ENCODE data around the gene LRRC75A.
"Not testable (repeated sequence)": the region's sequence is repeated elsewhere in the genome, so short reads cannot be mapped to it uniquely, and the experiment has no call there.

The LRRC75A gene

DNA sequence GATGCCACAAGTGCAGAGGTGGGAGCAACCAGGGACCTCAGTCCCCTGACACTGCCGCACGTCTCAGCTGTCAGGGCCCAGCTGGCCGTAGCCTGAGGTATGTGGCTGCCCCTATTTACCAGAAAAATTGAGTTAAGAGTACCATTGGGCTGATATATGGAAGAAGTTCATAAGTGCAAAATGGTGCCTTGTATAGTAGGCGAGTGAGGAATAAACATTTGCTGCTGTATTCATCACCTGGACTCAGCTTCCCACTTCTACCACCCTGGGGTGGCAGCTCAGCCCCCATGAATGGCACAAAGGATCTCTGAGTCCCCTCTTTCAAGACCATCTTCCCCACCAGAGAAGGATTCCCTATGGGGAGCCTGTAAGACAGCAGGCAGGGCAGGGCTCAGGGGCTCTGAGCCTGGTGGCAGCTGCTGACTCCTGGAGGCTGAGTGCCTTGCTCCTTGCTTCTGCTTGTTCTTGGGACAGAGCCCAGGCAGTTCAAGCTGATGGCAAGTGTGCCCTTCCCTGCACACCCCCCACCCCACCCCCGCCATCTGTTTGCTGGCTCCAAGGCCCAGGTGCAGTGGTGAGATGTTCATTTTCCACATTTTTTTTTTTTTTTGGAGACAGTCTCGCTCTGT, 47.6 kb downstream of the LRRC75A start:
- TF ChIP-seq, protein P1, sequence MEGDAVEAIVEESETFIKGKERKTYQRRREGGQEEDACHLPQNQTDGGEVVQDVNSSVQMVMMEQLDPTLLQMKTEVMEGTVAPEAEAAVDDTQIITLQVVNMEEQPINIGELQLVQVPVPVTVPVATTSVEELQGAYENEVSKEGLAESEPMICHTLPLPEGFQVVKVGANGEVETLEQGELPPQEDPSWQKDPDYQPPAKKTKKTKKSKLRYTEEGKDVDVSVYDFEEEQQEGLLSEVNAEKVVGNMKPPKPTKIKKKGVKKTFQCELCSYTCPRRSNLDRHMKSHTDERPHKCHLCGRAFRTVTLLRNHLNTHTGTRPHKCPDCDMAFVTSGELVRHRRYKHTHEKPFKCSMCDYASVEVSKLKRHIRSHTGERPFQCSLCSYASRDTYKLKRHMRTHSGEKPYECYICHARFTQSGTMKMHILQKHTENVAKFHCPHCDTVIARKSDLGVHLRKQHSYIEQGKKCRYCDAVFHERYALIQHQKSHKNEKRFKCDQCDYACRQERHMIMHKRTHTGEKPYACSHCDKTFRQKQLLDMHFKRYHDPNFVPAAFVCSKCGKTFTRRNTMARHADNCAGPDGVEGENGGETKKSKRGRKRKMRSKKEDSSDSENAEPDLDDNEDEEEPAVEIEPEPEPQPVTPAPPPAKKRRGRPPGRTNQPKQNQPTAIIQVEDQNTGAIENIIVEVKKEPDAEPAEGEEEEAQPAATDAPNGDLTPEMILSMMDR (conservative IDR thresholded peaks at IDR 0.05; ENCODE audit: low read length) = no peak
- no peak for DNase-seq (ENCODE audit: low read depth)
- H3K4me3 ChIP-seq (ENCODE audit: low read length) = no peak overlapping the region

DNA sequence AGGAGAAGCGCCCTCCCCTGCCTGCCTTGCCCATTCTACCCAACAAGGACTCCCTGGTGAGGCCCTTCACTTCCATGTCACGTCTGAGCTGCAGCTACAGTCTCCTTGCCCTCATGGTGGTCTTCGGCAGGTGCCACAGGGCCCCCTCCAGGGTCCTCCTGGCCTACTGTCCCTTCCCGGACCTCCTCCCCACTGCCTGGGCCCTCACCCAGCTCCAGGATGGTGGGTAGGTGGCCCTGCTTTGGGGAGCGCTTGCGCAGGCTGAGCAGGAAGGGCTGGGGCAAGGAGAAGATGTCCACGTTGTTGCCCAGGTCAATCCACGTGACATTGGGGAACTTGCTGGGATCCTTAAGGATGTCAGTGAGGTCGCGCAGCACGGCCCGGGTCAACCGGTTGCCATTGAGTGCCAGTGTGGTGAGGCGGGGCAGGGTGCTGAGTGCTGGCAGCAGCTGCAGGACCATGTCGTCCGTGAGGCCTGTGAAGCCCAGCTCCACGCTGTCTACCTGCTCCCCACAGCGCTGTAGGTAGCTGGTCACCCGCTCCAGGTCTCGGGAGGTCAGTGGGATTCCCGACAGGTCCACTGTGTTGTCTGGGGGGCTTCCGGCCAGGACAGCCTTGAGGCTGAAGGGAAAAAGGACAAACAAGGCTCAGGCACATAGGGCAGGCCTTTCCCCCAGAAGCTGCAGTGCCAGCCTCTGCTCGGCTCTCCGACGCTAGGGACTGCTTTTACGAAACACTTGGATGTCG, 48.3 kb downstream of the LRRC75A start:
- H3K4me3 ChIP-seq (ENCODE audit: low read length) = no peak overlapping the region
- TF ChIP-seq, protein P1 (conservative IDR thresholded peaks at IDR 0.05; ENCODE audit: low read length) = no peak

DNA sequence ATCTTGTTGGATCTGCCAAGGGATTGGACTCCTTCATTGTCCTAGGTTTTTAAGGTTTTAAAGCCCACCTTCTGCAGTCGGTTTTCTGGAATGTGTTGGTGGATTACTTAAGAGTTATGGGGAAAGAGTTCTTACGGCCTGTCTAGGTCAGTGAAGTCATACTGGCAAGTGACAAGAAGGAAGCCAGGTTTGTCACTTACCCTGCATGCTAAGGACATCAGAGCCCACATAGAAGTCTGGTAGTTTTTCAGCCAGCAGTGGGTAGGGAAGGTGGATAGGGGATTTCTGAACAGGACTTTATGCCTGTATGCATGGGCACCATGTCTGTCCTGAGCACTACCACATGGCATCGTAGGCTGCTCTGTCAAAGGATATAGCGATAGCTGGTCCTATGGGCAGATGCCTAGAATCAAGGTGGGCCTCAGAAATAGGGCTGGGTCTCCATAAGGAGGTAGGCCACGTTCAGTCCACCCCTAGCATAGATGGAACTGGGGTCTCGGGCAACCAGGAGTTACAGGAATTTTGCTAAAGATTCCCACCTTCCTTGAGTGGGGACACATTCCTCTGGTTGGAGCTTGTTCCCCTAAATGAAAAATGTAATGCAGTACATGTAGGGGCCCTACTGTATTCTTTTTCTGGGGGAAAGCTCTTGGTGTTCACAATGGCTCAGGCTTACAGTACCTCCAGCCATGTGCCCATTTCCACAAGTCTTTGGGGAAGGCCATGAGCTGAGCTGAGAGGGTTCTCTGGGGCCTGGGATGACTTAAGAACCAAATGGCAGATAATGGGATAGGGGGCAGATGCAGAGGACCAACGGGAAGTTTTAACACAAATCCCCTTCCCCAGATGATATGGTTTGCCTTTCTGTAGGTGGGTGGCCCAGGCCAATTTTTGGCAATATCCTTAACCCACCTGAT, 49.1 kb downstream of the LRRC75A start:
- H3K4me3 ChIP-seq (ENCODE audit: low read length) = no peak overlapping the region
- TF ChIP-seq, protein P1 (conservative IDR thresholded peaks at IDR 0.05; ENCODE audit: low read length) = no peak
- DNase-seq (ENCODE audit: low read depth) = peak; percentile 40

More for the DNA sequence above, 48.3 kb downstream of the LRRC75A start:
- DNase-seq (ENCODE audit: low read depth) = no peak

DNA sequence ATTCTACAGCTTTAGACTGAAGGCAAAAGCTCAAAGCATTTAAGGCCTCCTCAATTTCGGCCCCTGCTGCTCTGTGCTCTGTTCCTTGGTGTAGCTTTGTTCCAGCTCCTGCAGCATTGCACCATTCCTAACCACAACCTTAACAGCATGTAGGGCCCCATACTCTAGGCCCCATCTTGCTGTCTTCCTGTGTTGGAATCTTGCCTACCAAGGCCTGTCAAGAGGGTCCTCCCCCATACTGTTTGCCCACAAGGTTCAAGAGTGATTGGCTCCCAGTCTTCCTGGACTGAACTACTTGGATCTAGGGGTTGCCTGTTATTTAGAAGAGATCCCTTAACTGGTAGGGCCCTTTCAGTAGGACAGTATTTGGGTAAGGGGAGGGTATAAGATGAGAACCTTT, 49.9 kb downstream of the LRRC75A start:
- H3K4me3 ChIP-seq (ENCODE audit: low read length) = no peak overlapping the region; the same call in 1 of the 2 replicates
- TF ChIP-seq, protein P1 (conservative IDR thresholded peaks at IDR 0.05; ENCODE audit: low read length) = no peak
- DNase-seq (ENCODE audit: low read depth) = peak; percentile 45

DNA sequence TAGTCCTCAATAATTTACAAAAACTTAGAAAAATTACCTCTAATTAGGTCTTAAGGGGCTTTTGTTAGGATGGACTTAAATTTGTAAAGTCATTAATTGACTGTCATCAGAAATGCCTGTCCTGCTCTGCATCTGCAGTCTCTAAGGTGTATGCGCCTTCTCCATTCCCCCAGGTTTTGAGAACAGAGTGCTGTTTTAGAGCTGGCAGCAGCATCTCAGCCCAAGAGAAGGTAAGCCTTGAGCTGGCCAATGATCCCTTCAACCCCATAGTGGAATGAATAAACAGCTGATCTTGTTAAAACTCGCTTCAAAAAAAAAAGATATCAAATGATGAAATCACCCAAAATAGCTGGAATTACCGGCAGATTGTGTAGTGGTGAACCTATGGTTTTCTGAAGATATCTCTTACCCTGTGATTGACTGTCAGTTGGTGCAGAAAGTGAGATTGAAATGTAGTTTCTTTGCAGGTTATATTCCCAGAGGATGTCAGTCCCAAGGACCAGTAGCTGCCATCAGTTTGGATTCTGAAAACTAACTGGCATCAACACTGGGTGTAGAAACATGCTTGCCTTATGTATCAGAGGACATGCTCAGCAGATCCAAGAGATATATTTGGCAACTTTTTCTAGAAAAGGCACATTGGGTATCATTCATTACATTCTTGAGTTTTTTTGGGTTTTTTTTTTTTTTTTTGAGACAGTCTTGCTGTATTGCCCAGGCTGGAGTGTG, 50.9 kb downstream of the LRRC75A start:
- peak; percentile 74 for DNase-seq (ENCODE audit: low read depth)
- TF ChIP-seq, protein P1 (conservative IDR thresholded peaks at IDR 0.05; ENCODE audit: low read length) = no peak
- peak overlapping the region; percentile 97 for H3K4me3 ChIP-seq (ENCODE audit: low read length)

DNA sequence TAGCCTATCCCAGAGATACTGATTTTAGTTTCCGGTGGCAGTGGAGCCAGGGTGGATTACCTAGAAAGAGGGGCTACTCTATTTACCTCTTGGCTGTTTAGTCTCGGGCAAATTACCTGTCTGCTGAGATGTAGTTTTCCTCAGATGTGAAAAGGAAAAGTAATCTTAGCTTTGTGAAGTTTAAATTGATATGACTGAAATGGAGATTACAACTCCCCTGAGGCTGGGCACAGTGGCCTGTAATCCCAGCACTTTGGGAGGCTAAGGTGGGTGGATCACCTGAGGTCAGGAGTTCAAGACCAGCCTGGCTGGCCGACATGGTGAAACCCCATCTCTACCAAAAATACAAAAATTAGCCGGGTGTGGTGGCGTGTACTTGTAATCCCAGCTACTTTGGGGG, 51.6 kb downstream of the LRRC75A start:
- H3K4me3 ChIP-seq (ENCODE audit: low read length) = peak overlapping the region; percentile 97
- DNase-seq (ENCODE audit: low read depth) = not testable (repeated sequence)

Measured in AG10803 (cell line).